OCI-LY3 (cell line): ENCODE data around the gene TNS1.

ENCODE experiments used
- EZH2phosphoT487 ChIP-seq: fragments of 200-600 bp; shearing (Covaris generic); IDR thresholded peaks from 2 replicates; pipeline ENCODE4 v1.6.1; 2018; ENCODE audit warnings: antibody characterized with exemption, mixed run types, low read depth
- TF ChIP-seq, protein P1 (sequence below): fragments of 200-600, 300-600 bp; sonication (generic); IDR thresholded peaks from 2 replicates; pipeline ENCODE4 v1.5.1; 2014; ENCODE audit warnings: antibody characterized with exemption, low read length, low read depth

DNA sequence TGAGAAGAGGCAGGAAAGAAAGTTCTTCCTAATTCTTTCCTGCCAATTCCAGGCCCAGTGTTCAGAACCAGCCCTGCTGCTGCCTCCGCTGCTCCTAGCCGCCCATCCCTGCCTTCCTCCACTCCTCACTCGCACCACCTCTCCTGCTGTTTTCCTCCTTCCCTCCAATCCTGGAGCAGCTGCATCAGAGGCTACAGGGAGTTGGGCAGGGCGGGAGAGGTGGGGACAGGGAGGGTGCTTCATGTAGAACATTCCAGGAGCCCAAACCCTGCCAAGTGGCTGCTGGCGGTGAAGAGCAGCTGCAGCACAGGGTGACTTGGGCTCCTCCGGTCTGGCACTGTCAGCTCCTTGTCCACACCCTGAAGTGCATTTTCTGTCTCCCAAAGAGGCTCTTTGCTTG is 176.3 kb downstream of the TNS1 start:
- TF ChIP-seq, protein P1, sequence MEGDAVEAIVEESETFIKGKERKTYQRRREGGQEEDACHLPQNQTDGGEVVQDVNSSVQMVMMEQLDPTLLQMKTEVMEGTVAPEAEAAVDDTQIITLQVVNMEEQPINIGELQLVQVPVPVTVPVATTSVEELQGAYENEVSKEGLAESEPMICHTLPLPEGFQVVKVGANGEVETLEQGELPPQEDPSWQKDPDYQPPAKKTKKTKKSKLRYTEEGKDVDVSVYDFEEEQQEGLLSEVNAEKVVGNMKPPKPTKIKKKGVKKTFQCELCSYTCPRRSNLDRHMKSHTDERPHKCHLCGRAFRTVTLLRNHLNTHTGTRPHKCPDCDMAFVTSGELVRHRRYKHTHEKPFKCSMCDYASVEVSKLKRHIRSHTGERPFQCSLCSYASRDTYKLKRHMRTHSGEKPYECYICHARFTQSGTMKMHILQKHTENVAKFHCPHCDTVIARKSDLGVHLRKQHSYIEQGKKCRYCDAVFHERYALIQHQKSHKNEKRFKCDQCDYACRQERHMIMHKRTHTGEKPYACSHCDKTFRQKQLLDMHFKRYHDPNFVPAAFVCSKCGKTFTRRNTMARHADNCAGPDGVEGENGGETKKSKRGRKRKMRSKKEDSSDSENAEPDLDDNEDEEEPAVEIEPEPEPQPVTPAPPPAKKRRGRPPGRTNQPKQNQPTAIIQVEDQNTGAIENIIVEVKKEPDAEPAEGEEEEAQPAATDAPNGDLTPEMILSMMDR: no peak
- no peak for TF ChIP-seq EZH2phosphoT487
